Testis (tissue), 3 donors: ENCODE results near the gene AKAP8. TPM values are rescaled to one million over a fixed set of nuclear protein-coding genes. Genes with fewer than 3 reads are reported as not detected.

Source experiments
- DNase-seq: peaks from one replicate; pipeline ENCODE4 v3.0.0-alpha.2; 2019
- H3K27ac ChIP-seq, 2 donors: fragments of 200-600 bp; sonication (generic); one replicate each; pipeline ENCODE4 v1.5.1; 2019
- H3K27me3 ChIP-seq: fragments of 200-600 bp; sonication (generic); one replicate; pipeline ENCODE4 v1.5.1; 2019
- H3K36me3 ChIP-seq: fragments of 200-600 bp; sonication (generic); one replicate; pipeline ENCODE4 v1.5.1; 2017; ENCODE audit warnings: low read depth; ENCODE audit errors: missing control alignments
- H3K4me1 ChIP-seq: fragments of 200-600 bp; sonication (generic); one replicate; pipeline ENCODE4 v1.5.1; 2019
- H3K4me3 ChIP-seq, 2 donors: fragments of 200-600 bp; sonication (generic); one replicate each; pipeline ENCODE4 v1.5.1; 2017 to 2019
- H3K9me3 ChIP-seq: fragments of 200-600 bp; sonication (generic); one replicate; pipeline ENCODE4 v1.5.1; 2017
- POLR2A ChIP-seq: fragments of 450-650 bp; IDR thresholded peaks from one replicate; pipeline ENCODE4 v1.6.1; 2017; ENCODE audit warnings: antibody characterized with exemption, mild to moderate bottlenecking, moderate library complexity
- WGBS, 2 donors: methylation state at CpG; one replicate each; pipeline ENCODE4 v1.1.5; 2018; 5-methylcytosine and 5-hydroxymethylcytosine counted together
- intact Hi-C: fragments of 100-400 bp; cut with DNase I; formaldehyde crosslinking; loops from one replicate; pipeline ENCODE4 v1.15.1; 2023; ENCODE audit warnings: low total_unique reads
- polyA plus RNA-seq: library from polyadenylated mRNA; stranded (reverse); fragments of 350-450 nt; fragmentation: Illumina TruSeq; extraction: RNeasy Lipid Tissue Mini Kit (QIAGEN cat#74804); gene quantifications from one replicate; pipeline ENCODE4 v1.2.3, GENCODE V29; 2014; ENCODE audit warnings: low read depth, low replicate concordance; ENCODE audit not compliant: insufficient read depth
- total RNA-seq, 2 donors: library from RNA; depleted of rRNA; stranded (reverse); fragments of >200 nt; gene quantifications; one replicate each; pipeline ENCODE4 v1.2.3, GENCODE V29; 2016
- TF ChIP-seq, protein P1 (sequence below), 3 experiments: fragments of 450-650 bp in 2 of 3; fragments of 200-600 bp in 1 of 3; sonication (generic) in 1 of 3; IDR thresholded peaks; one replicate each; pipeline ENCODE4 v1.5.1; 2016 to 2019; ENCODE audit warnings: antibody characterized with exemption in 3 of 3, mild to moderate bottlenecking in 2 of 3, moderate library complexity in 1 of 3

The AKAP8 gene
- total and polyA plus RNA-seq, 3 donors from 2014 or later, result 20.1 to 46.3 (median 44.0) TPM

DNA sequence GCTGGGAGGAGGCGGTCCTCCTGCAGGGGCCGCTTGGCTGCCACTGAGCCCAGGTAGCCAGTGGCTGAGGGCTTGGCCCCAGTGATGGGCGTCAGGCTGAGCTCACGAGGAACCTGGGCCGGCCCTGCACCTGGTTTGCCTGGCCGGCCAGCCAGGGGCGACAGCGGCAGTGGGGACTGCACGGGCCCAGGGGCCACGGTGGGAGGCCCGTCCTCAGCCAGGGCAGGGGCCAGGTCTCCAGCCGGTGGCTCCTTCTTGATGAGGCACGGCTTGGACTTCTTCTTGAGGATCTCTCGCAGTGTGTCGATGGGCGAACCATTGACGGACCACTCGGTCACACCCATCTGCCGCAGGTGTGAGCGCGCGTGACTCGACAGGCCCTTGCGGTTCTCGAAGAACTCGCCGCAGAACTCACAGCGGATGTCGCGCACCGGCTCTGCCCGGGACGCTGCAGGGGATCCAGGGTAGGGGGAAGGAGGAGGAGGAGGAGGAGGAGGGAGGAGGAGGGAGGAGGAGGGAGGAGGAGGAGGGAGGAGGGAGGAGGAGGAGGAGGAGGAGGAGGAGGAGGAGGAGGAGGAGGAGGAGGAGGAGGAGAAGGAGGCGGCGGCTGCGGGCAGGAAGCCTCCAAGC is 45.8 kb upstream of the AKAP8 start:
- Histone ChIP-seq H3K4me3 (no peak overlapping the region), H3K27ac (no peak overlapping the region), H3K27me3 (no peaks in the 10 kb centered on the region), H3K36me3 (no peaks in the 10 kb centered on the region), H3K4me1 (peaks cover 1% of the 10 kb centered on the region), H3K9me3 (no peaks in the 10 kb centered on the region)
- WGBS, 2 donors, result 94 to 95% methylated on average over 20 to 36 of the region's 36 CpGs
- no peak for TF ChIP-seq POLR2A
- TF ChIP-seq, protein P1, sequence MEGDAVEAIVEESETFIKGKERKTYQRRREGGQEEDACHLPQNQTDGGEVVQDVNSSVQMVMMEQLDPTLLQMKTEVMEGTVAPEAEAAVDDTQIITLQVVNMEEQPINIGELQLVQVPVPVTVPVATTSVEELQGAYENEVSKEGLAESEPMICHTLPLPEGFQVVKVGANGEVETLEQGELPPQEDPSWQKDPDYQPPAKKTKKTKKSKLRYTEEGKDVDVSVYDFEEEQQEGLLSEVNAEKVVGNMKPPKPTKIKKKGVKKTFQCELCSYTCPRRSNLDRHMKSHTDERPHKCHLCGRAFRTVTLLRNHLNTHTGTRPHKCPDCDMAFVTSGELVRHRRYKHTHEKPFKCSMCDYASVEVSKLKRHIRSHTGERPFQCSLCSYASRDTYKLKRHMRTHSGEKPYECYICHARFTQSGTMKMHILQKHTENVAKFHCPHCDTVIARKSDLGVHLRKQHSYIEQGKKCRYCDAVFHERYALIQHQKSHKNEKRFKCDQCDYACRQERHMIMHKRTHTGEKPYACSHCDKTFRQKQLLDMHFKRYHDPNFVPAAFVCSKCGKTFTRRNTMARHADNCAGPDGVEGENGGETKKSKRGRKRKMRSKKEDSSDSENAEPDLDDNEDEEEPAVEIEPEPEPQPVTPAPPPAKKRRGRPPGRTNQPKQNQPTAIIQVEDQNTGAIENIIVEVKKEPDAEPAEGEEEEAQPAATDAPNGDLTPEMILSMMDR (IDR thresholded peaks at IDR 0.05), result no peak
- intact Hi-C loops, result no loop called here
- no peak for DNase-seq

DNA sequence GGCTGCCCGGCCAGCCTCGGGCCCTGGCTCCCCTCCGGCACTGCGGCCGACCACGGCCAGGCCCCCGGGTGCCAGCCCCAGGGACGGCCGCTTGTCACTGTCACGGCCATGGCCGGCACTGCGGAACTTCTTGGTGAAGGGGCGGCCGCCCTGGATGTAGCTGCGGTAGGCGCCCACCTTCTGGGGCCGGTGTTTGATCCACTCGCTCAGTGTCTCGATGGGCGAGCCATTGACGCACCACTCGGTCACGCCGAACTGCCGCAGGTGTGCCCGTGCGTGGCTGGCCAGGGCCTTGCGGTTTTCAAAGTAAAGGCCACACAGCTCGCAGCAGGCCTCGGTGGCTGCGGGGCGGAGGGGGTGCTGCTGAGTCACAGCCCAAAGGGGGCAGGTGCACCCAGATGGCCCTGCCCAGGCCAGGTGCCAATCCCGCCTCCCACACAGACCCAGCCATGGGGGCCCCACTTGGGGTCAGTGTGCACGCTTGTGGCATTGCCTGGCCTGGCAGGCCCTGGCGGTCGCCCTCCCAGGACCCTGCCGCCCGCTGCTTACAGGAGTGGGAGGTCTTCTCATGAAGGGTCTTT is 45.2 kb upstream of the AKAP8 start:
- Histone ChIP-seq H3K9me3 (no peaks in the 10 kb centered on the region), H3K27ac (no peak overlapping the region), H3K4me1 (peaks cover under 1% of the 10 kb centered on the region), H3K4me3 (no peak overlapping the region), H3K27me3 (no peaks in the 10 kb centered on the region), H3K36me3 (no peaks in the 10 kb centered on the region)
- intact Hi-C loops, result no loop called here
- WGBS, 2 donors, result 96 to 97% methylated on average over 16 to 35 of the region's 38 CpGs
- DNase-seq, result no peak
- TF ChIP-seq, protein P1 (IDR thresholded peaks at IDR 0.05), result no peak
- TF ChIP-seq POLR2A, result no peak

DNA sequence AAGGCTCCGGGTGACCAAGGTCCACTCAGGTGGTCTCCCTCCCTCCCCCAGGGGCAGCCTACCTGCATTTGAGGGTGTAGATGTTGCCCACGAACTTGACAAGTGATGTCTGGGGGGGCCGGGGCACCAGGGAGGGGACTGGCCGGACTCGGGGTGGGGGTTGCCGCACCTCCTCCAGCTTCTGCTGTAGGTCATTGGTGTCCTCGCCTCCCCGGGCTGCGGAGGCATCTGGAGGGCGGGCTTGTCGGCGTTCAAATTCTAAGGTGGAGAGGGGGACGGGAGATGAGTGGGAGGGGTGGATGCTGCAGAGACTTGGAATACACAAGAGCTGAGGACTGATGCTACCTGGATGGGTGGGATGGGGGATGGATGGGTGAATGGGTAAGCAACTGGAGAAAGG is 44.5 kb upstream of the AKAP8 start:
- TF ChIP-seq POLR2A, result no peak
- TF ChIP-seq, protein P1 (IDR thresholded peaks at IDR 0.05), result no peak
- intact Hi-C loops, result no loop called here
- Histone ChIP-seq H3K9me3 (no peaks in the 10 kb centered on the region), H3K4me1 (peaks cover 5% of the 10 kb centered on the region), H3K27me3 (no peaks in the 10 kb centered on the region), H3K36me3 (no peaks in the 10 kb centered on the region), H3K27ac (no peak overlapping the region), H3K4me3 (no peak overlapping the region)
- no peak for DNase-seq
- 96 to 97% methylated on average over 13 of the region's 13 CpGs for WGBS, 2 donors

DNA sequence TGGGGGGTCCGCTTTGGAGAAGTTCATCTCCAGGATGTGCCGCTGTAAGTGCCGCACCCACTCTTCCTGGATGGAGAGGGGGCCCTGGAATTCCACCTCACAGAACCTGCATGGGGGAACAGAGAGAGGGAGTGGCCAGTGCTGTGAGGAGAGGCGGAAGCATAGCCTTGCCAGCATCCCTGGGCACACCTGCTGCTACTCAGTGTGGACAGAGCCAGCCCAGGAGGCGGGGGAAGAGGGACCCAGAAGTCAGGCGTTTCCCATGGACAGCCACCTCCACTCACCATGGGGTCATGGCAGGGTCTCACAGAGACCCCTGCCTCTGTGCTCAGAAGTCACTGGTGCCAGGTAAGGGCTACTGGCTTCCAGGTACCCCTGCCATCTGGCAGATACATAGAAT is 43.5 kb upstream of the AKAP8 start:
- Histone ChIP-seq H3K4me3 (no peak overlapping the region), H3K4me1 (peaks cover 5% of the 10 kb centered on the region), H3K9me3 (no peaks in the 10 kb centered on the region), H3K27ac (no peak overlapping the region), H3K36me3 (no peaks in the 10 kb centered on the region), H3K27me3 (no peaks in the 10 kb centered on the region)
- intact Hi-C loops, result no loop called here
- WGBS, 2 donors, result 92 to 97% methylated on average over 4 to 6 of the region's 6 CpGs
- DNase-seq, result no peak
- no peak for TF ChIP-seq POLR2A
- TF ChIP-seq, protein P1 (IDR thresholded peaks at IDR 0.05), result no peak
